DND-41 (cell line): ENCODE data around the gene JUN.

Experiments used
- ATAC-seq: fragments of 200-7000 bp; cut with Tn5 transposase; 3 replicates; pipeline ENCODE4 v1.9.1; 2021; ENCODE audit warnings: low read depth; ENCODE audit not compliant: insufficient read depth
- DNase-seq: peaks from one replicate; pipeline ENCODE4 v3.0.0-alpha.2; 2020
- H2AFZ ChIP-seq: 2 replicates; pipeline ENCODE4 v1.6.0; 2012; ENCODE audit warnings: low read depth, low read length
- H3K27ac ChIP-seq: 2 replicates; pipeline ENCODE4 v1.5.1; 2012; ENCODE audit warnings: low read length, inconsistent platforms
- H3K27me3 ChIP-seq: fragments of 200-600 bp; sonication (generic); 2 replicates; pipeline ENCODE4 v1.6.0; 2012; ENCODE audit warnings: low read length, mild to moderate bottlenecking, inconsistent platforms; ENCODE audit not compliant: insufficient read depth, poor library complexity
- H3K36me3 ChIP-seq: 2 replicates; pipeline ENCODE4 v1.5.1; 2012; ENCODE audit warnings: low read length, inconsistent platforms; ENCODE audit not compliant: insufficient read depth
- H3K4me1 ChIP-seq: 2 replicates; pipeline ENCODE4 v1.5.1; 2012; ENCODE audit warnings: mild to moderate bottlenecking, low read length; ENCODE audit not compliant: insufficient read depth
- H3K4me2 ChIP-seq: 2 replicates; pipeline ENCODE4 v1.6.0; 2012; ENCODE audit warnings: mild to moderate bottlenecking, moderate library complexity, low read length, inconsistent platforms; ENCODE audit not compliant: insufficient read depth
- H3K4me3 ChIP-seq, 2 experiments: fragments of 200-600 bp in 1 of 2; shearing (Covaris generic) in 1 of 2; 2 replicates each; pipeline ENCODE4 v1.5.1; 2012 to 2016; ENCODE audit warnings: inconsistent platforms in 2 of 2, low read length in 2 of 2, mild to moderate bottlenecking in 2 of 2, low read depth in 1 of 2, moderate library complexity in 1 of 2
- H3K79me2 ChIP-seq: 2 replicates; pipeline ENCODE4 v1.6.0; 2012; ENCODE audit warnings: low read length, inconsistent platforms; ENCODE audit not compliant: insufficient read depth
- H3K9ac ChIP-seq: 2 replicates; pipeline ENCODE4 v1.6.0; 2012; ENCODE audit warnings: low read depth, mild to moderate bottlenecking, inconsistent platforms, low read length, moderate library complexity
- H3K9me3 ChIP-seq: 2 replicates; pipeline ENCODE4 v1.5.1; 2012; ENCODE audit warnings: low read length, moderate library complexity, mild to moderate bottlenecking, inconsistent platforms; ENCODE audit not compliant: insufficient read depth, severe bottlenecking
- H4K20me1 ChIP-seq: 2 replicates; pipeline ENCODE4 v1.6.0; 2012; ENCODE audit warnings: low read length; ENCODE audit not compliant: insufficient read depth
- CTCF ChIP-seq: IDR thresholded peaks from 2 replicates; pipeline ENCODE4 v1.5.1; 2012; ENCODE audit warnings: borderline replicate concordance, low read length, moderate library complexity, mild to moderate bottlenecking; ENCODE audit not compliant: poor library complexity, severe bottlenecking; ENCODE audit errors: extremely low read depth
- EZH2 ChIP-seq: IDR thresholded peaks from 3 replicates; pipeline ENCODE4 v1.6.1; 2012; ENCODE audit warnings: borderline replicate concordance, low read depth, mild to moderate bottlenecking, moderate library complexity, low read length, inconsistent platforms; ENCODE audit not compliant: severe bottlenecking

Gene JUN

GRCh38 chr1:58780411-58780810 is 3.4 kb downstream of the JUN start:
- H3K9ac ChIP-seq = no peak overlapping the region
- TF ChIP-seq CTCF (no peak), EZH2 (no peak)
- no peak overlapping the region for H3K27ac ChIP-seq

DNA sequence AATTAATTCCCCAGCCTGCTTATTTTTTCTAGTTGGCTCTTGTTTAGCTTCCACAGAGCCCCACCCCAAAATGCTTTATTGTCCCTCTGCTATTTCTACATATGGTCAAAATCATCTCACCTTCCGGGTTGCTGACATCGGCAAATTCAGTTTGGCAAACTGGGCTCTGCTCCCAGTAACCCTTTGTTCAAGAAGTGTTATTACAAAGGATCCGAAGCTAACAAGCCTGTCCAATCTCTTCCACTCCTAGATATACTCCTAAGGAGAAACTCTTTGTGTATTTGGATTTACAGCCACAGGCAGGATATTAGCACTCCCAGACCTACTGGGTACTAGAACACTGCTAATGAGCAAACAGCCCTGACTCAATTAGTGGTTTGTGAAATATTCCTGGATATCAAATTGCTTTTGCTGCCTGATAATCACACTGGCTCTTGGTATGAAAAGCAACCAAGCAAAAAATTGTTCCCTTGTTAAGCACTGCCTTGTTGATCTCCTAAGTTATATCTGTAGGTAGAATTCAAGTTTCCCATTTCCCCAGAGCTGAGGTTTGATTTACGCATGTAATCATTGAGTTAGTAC is 4.0 kb downstream of the JUN start:
- Histone ChIP-seq H3K36me3 (peaks cover 5% of the 10 kb centered on the region; the same call in 1 of the 2 replicates), H4K20me1 (peaks cover 12% of the 10 kb centered on the region), H3K9ac (no peak overlapping the region), H3K4me3 (no peak overlapping the region), H3K4me2 (no peak overlapping the region), H3K27ac (no peak overlapping the region), H3K79me2 (peaks cover 17% of the 10 kb centered on the region), H3K4me1 (peaks cover 28% of the 10 kb centered on the region), H3K27me3 (peaks cover 6% of the 10 kb centered on the region), H2AFZ (no peak overlapping the region), H3K9me3 (no peaks in the 10 kb centered on the region)
- no peak for ATAC-seq
- TF ChIP-seq EZH2 (no peak), CTCF (no peak)
- no peak for DNase-seq

More at GRCh38 chr1:58780411-58780810, 3.4 kb downstream of the JUN start:
- H3K4me2 ChIP-seq = 0 out of 2 replicates have a peak overlapping the region, but pooled peaks have one; percentile 87
- DNase-seq = no peak
- H3K79me2 ChIP-seq = peaks cover 17% of the 10 kb centered on the region
- H2AFZ ChIP-seq = no peak overlapping the region
- no peak overlapping the region for H3K4me3 ChIP-seq
- no peaks in the 10 kb centered on the region for H3K9me3 ChIP-seq
- H4K20me1 ChIP-seq = peaks cover 12% of the 10 kb centered on the region
- H3K36me3 ChIP-seq = peaks cover 5% of the 10 kb centered on the region; the same call in 1 of the 2 replicates
- no peak for ATAC-seq
- peaks cover 33% of the 10 kb centered on the region for H3K4me1 ChIP-seq
- peaks cover 6% of the 10 kb centered on the region for H3K27me3 ChIP-seq

GRCh38 chr1:58779059-58779754 is 4.6 kb downstream of the JUN start:
- peaks cover 6% of the 10 kb centered on the region for H3K27me3 ChIP-seq
- H3K27ac ChIP-seq = no peak overlapping the region
- no peak overlapping the region for H3K4me2 ChIP-seq

More at GRCh38 chr1:58779059-58779754, 4.6 kb downstream of the JUN start:
- H3K79me2 ChIP-seq = peaks cover 17% of the 10 kb centered on the region
- H3K4me1 ChIP-seq = peaks cover 27% of the 10 kb centered on the region
- no peak overlapping the region for H3K9ac ChIP-seq
- no peak overlapping the region for H2AFZ ChIP-seq
- DNase-seq (no peak), ATAC-seq (no peak)
- no peak overlapping the region for H3K4me3 ChIP-seq
- H3K36me3 ChIP-seq = peaks cover 5% of the 10 kb centered on the region; the same call in 1 of the 2 replicates
- H4K20me1 ChIP-seq = peaks cover 12% of the 10 kb centered on the region
- H3K9me3 ChIP-seq = no peaks in the 10 kb centered on the region
- no peak for TF ChIP-seq CTCF
